Central memory CD8-positive, alpha-beta T cell (primary cell): ENCODE measurements around the gene CMTM4.
"Not testable (repeated sequence)": the region's sequence is repeated elsewhere in the genome, so short reads cannot be mapped to it uniquely, and the experiment has no call there.

Experiments used
- ATAC-seq: fragments of 150-1000 bp; cut with Tn5 transposase; replicated peaks from 2 replicates; pipeline ENCODE4 v1.10.0; 2022; ENCODE audit warnings: mild to moderate bottlenecking, moderate FRiP score, moderate number of reproducible peaks; ENCODE audit not compliant: poor library complexity, severe bottlenecking; ENCODE audit errors: extremely low read depth
- DNase-seq, 2 donors: peaks; one replicate each; pipeline ENCODE4 v3.0.0; 2021; ENCODE audit warnings: low spot score in 2 of 2
- H3K27ac Mint-ChIP-seq: one replicate; pipeline ENCODE4 v1.8.0; 2022; ENCODE audit warnings: low read depth, mild to moderate bottlenecking, moderate library complexity, mixed read lengths
- H3K27me3 Mint-ChIP-seq: one replicate; pipeline ENCODE4 v1.8.0; 2022; ENCODE audit warnings: mixed read lengths
- H3K36me3 Mint-ChIP-seq: one replicate; pipeline ENCODE4 v1.8.0; 2022; ENCODE audit warnings: mild to moderate bottlenecking, moderate library complexity, mixed read lengths; ENCODE audit not compliant: insufficient read depth
- H3K4me1 Mint-ChIP-seq: one replicate; pipeline ENCODE4 v1.8.0; 2022; ENCODE audit warnings: mixed read lengths
- H3K4me3 Mint-ChIP-seq: one replicate; pipeline ENCODE4 v1.8.0; 2022; ENCODE audit warnings: mild to moderate bottlenecking, moderate library complexity, mixed read lengths
- H3K9me3 Mint-ChIP-seq: one replicate; pipeline ENCODE4 v1.8.0; 2022; ENCODE audit warnings: mixed read lengths

The CMTM4 gene

GRCh38 chr16:66581246-66581952 is 115.1 kb downstream of the CMTM4 start:
- Mint-ChIP-seq H3K4me3 (no peak overlapping the region), H3K27ac (no peak overlapping the region), H3K9me3 (no peaks in the 10 kb centered on the region), H3K27me3 (no peaks in the 10 kb centered on the region), H3K36me3 (peaks cover 2% of the 10 kb centered on the region), H3K4me1 (peaks cover 16% of the 10 kb centered on the region)
- DNase-seq: no peak
- ATAC-seq: no peak

GRCh38 chr16:66580605-66581209 is 115.8 kb downstream of the CMTM4 start:
- no peaks in the 10 kb centered on the region for H3K9me3 Mint-ChIP-seq
- H3K27ac Mint-ChIP-seq: no peak overlapping the region
- H3K36me3 Mint-ChIP-seq: peaks cover 2% of the 10 kb centered on the region
- ATAC-seq (no peak), DNase-seq (no peak)
- peaks cover 16% of the 10 kb centered on the region for H3K4me1 Mint-ChIP-seq
- no peak overlapping the region for H3K4me3 Mint-ChIP-seq
- no peaks in the 10 kb centered on the region for H3K27me3 Mint-ChIP-seq

GRCh38 chr16:66578651-66579531 is 117.7 kb downstream of the CMTM4 start, which contains the start of gene CMTM2:
Gene CMTM2, plus strand, starts transcription at chr16:66579463. Its CDS starts 145 bp downstream, at chr16:66579608.
- no peak for DNase-seq
- no peak within 1 kb of the TSS for H3K27ac Mint-ChIP-seq

GRCh38 chr16:66576296-66576695 is 120.2 kb downstream of the CMTM4 start:
- ATAC-seq (no peak), DNase-seq (no peak)
- H3K9me3 Mint-ChIP-seq: no peaks in the 10 kb centered on the region
- peaks cover 16% of the 10 kb centered on the region for H3K4me1 Mint-ChIP-seq
- no peak overlapping the region for H3K4me3 Mint-ChIP-seq
- no peaks in the 10 kb centered on the region for H3K27me3 Mint-ChIP-seq
- no peak overlapping the region for H3K27ac Mint-ChIP-seq
- peaks cover 2% of the 10 kb centered on the region for H3K36me3 Mint-ChIP-seq

More at GRCh38 chr16:66578651-66579531, 117.7 kb downstream of the CMTM4 start, which contains the start of gene CMTM2:
- no peaks in the 10 kb centered on the region for H3K27me3 Mint-ChIP-seq
- peaks cover 2% of the 10 kb centered on the region for H3K36me3 Mint-ChIP-seq
- ATAC-seq: no peak
- peaks cover 16% of the 10 kb centered on the region for H3K4me1 Mint-ChIP-seq
- H3K4me3 Mint-ChIP-seq: peak within 1 kb of the TSS; percentile 70
- H3K9me3 Mint-ChIP-seq: no peaks in the 10 kb centered on the region

- DNase-seq (no peak), ATAC-seq (no peak)
- H3K36me3 Mint-ChIP-seq: peaks cover 2% of the 10 kb centered on the region
- H3K27ac Mint-ChIP-seq: no peak overlapping the region
- peaks cover 16% of the 10 kb centered on the region for H3K4me1 Mint-ChIP-seq
- no peaks in the 10 kb centered on the region for H3K9me3 Mint-ChIP-seq
- no peaks in the 10 kb centered on the region for H3K27me3 Mint-ChIP-seq
- no peak overlapping the region for H3K4me3 Mint-ChIP-seq
Observed at GRCh38 chr16:66575060-66575459, 121.5 kb downstream of the CMTM4 start.

- Mint-ChIP-seq H3K4me1 (peaks cover 15% of the 10 kb centered on the region), H3K9me3 (no peaks in the 10 kb centered on the region), H3K27ac (no peak overlapping the region), H3K27me3 (no peaks in the 10 kb centered on the region), H3K36me3 (peaks cover 2% of the 10 kb centered on the region), H3K4me3 (no peak overlapping the region)
- ATAC-seq (no peak), DNase-seq (no peak)
Observed at GRCh38 chr16:66574531-66574930, 122.0 kb downstream of the CMTM4 start.

- Mint-ChIP-seq H3K36me3 (peaks cover 2% of the 10 kb centered on the region), H3K27ac (peak overlapping the region; percentile 38), H3K4me3 (no peak overlapping the region), H3K9me3 (no peaks in the 10 kb centered on the region), H3K4me1 (peaks cover 14% of the 10 kb centered on the region), H3K27me3 (no peaks in the 10 kb centered on the region)
- DNase-seq (no peak), ATAC-seq (no peak)
Observed at GRCh38 chr16:66574081-66574480, 122.5 kb downstream of the CMTM4 start.

- no peak for DNase-seq
- Mint-ChIP-seq H3K36me3 (peaks cover 4% of the 10 kb centered on the region), H3K27me3 (no peaks in the 10 kb centered on the region), H3K4me3 (no peak overlapping the region), H3K4me1 (peaks cover 13% of the 10 kb centered on the region), H3K27ac (peak overlapping the region; percentile 13), H3K9me3 (no peaks in the 10 kb centered on the region)
- ATAC-seq: no peak
Observed at GRCh38 chr16:66572356-66572755, 124.2 kb downstream of the CMTM4 start.

- DNase-seq: no peak
- Mint-ChIP-seq H3K4me3 (no peak overlapping the region), H3K27me3 (no peaks in the 10 kb centered on the region), H3K9me3 (no peaks in the 10 kb centered on the region), H3K36me3 (peaks cover 16% of the 10 kb centered on the region), H3K27ac (no peak overlapping the region), H3K4me1 (peaks cover 19% of the 10 kb centered on the region)
- no peak for ATAC-seq
Observed at GRCh38 chr16:66569827-66570405, 126.6 kb downstream of the CMTM4 start.

- H3K4me3 Mint-ChIP-seq: no peak overlapping the region
- H3K4me1 Mint-ChIP-seq: peaks cover 23% of the 10 kb centered on the region
- H3K27me3 Mint-ChIP-seq: no peaks in the 10 kb centered on the region
- no peaks in the 10 kb centered on the region for H3K9me3 Mint-ChIP-seq
- H3K36me3 Mint-ChIP-seq: peaks cover 22% of the 10 kb centered on the region
- ATAC-seq (no peak), DNase-seq (no peak)
- peak overlapping the region; percentile 52 for H3K27ac Mint-ChIP-seq
Observed at GRCh38 chr16:66569131-66569530, 127.4 kb downstream of the CMTM4 start.

GRCh38 chr16:66568355-66568754 is 128.2 kb downstream of the CMTM4 start:
- Mint-ChIP-seq H3K9me3 (no peaks in the 10 kb centered on the region), H3K36me3 (peaks cover 27% of the 10 kb centered on the region), H3K4me3 (no peak overlapping the region), H3K27me3 (no peaks in the 10 kb centered on the region), H3K27ac (peak overlapping the region; percentile 52), H3K4me1 (peaks cover 30% of the 10 kb centered on the region)
- ATAC-seq: no peak
- DNase-seq: no peak

GRCh38 chr16:66567270-66567669 is 129.3 kb downstream of the CMTM4 start:
- H3K4me1 Mint-ChIP-seq: peaks cover 41% of the 10 kb centered on the region
- H3K4me3 Mint-ChIP-seq, H3K27me3 Mint-ChIP-seq, DNase-seq, H3K9me3 Mint-ChIP-seq, ATAC-seq: not testable (repeated sequence)
- H3K36me3 Mint-ChIP-seq: peaks cover 30% of the 10 kb centered on the region
- H3K27ac Mint-ChIP-seq: peak overlapping the region; percentile 52
